K562 treated with DMSO at 1 percent for 4 hours (cell line): ENCODE measurements around the gene MYOCOS. TPM values are rescaled to one million over a fixed set of nuclear protein-coding genes. Genes with fewer than 3 reads are reported as not detected.

Experiments used
- total RNA-seq: library from RNA; unstranded; fragments of 300-600 nt; gene quantifications from 2 replicates; pipeline ENCODE4 v1.2.3, GENCODE V29; 2022; ENCODE audit not compliant: insufficient read depth

MYOCOS gene
- total RNA-seq = not detected in 2 replicates

GRCh38 chr1:171622152-171622462 lies at the start of gene MYOCOS:
Gene MYOCOS, plus strand, starts transcription at chr1:171622243. Its CDS starts 1,641 bp downstream, at chr1:171623884.

GRCh38 chr1:171652234-171652822 lies 30.3 kb downstream of the MYOCOS start, which contains the start of gene MYOC:
Gene MYOC, minus strand, starts transcription at chr1:171652688. Its CDS starts 77 bp downstream, at chr1:171652611.

Other genes starting within 250 kb of the MYOCOS start
- 61.6 and 66.1 TPM in 2 replicates for gene PRRC2C, start 136.7 kb upstream of the MYOCOS start, total RNA-seq
- not detected in 2 replicates for gene MYOC, start 30.4 kb downstream of the MYOCOS start, total RNA-seq
- 5.4 and 6.9 TPM in 2 replicates for gene VAMP4, start 119.8 kb downstream of the MYOCOS start, total RNA-seq
- gene METTL13, start 159.4 kb downstream of the MYOCOS start, total RNA-seq = 37.0 and 37.8 TPM in 2 replicates
- 0.07 TPM in 1 of 2 replicates, not detected in the other for gene DNM3, start 219.3 kb downstream of the MYOCOS start, total RNA-seq